ENCODE measurements around the gene STAM2.
A peak's percentile ranks its signal among the peaks of the same experiment; 100 is the strongest.

DNA sequence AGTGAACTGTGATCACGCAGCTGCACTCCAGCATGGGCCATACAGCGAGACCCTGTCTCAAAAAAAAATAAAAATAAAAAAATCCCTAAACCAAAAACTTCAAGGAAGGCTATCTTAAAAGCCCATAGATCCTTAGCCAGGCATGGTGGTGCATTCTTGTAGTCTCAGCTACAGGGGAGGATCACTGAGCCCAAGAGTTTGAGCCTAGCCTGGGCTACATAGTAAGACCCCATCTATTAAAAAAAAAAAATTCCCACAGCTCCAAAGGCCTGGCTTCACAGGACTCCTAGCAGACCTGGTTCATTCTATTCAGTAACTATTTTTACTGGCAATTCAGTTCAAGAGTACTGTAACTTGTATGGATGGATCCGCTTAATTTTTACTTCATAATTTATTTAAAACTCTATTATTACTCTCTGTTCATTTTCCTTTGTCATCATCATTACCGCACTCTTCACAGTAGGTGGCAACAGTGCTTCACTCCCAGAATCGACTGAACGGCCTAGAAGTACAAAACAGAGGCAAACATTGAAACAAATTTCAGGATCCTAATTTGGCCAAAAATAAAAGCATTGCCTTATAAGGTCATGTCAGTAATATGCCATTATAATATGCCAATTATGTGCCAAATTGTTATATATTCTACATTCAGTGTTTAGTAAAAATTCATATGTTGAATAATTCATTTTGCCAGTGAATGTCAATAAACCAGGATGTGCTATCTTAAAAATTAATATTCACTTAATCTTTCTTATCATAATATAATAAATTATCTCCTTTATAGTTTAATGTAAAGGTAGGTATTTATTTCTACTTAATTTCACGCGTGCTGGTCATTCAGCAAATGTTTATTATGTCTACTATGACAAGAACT is 14.3 kb upstream of the STAM2 start:
- no peak for TF ChIP-seq EP300 (IDR thresholded peaks at IDR 0.05)
- TF ChIP-seq, protein P1, sequence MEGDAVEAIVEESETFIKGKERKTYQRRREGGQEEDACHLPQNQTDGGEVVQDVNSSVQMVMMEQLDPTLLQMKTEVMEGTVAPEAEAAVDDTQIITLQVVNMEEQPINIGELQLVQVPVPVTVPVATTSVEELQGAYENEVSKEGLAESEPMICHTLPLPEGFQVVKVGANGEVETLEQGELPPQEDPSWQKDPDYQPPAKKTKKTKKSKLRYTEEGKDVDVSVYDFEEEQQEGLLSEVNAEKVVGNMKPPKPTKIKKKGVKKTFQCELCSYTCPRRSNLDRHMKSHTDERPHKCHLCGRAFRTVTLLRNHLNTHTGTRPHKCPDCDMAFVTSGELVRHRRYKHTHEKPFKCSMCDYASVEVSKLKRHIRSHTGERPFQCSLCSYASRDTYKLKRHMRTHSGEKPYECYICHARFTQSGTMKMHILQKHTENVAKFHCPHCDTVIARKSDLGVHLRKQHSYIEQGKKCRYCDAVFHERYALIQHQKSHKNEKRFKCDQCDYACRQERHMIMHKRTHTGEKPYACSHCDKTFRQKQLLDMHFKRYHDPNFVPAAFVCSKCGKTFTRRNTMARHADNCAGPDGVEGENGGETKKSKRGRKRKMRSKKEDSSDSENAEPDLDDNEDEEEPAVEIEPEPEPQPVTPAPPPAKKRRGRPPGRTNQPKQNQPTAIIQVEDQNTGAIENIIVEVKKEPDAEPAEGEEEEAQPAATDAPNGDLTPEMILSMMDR (IDR thresholded peaks at IDR 0.05): peak; percentile 77 to 79 (median 78)
- no peak for TF ChIP-seq POLR2AphosphoS5 (IDR thresholded peaks at IDR 0.05)
- no peak for TF ChIP-seq POLR2A (IDR thresholded peaks at IDR 0.05; ENCODE audit: low read depth)
